ENCODE results near the gene CFAP299.

DNA sequence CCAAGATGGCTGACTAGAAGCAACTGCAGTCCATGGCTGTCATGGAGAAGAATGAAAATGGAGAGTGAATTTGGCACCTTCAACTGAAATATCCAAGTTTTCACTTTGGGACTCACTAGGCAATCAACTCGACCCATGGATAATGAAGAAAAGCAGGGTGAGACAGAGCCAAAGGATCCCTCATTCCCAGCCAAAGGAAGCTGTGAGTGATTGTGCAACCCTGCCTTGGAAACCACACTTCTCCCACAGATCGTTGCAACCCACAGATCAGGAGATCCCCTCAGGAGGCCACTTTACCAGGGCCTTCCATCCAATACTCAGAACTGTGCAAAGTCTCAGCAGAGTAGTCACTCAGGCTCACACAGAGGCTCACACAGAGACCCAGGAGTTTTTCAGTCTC lies 4.5 kb downstream of the CFAP299 start:
- TF ChIP-seq, protein P1, sequence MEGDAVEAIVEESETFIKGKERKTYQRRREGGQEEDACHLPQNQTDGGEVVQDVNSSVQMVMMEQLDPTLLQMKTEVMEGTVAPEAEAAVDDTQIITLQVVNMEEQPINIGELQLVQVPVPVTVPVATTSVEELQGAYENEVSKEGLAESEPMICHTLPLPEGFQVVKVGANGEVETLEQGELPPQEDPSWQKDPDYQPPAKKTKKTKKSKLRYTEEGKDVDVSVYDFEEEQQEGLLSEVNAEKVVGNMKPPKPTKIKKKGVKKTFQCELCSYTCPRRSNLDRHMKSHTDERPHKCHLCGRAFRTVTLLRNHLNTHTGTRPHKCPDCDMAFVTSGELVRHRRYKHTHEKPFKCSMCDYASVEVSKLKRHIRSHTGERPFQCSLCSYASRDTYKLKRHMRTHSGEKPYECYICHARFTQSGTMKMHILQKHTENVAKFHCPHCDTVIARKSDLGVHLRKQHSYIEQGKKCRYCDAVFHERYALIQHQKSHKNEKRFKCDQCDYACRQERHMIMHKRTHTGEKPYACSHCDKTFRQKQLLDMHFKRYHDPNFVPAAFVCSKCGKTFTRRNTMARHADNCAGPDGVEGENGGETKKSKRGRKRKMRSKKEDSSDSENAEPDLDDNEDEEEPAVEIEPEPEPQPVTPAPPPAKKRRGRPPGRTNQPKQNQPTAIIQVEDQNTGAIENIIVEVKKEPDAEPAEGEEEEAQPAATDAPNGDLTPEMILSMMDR (conservative IDR thresholded peaks at IDR 0.05; ENCODE audit: low read length): no peak
- TF ChIP-seq EZH2phosphoT487 (IDR thresholded peaks at IDR 0.05; ENCODE audit: borderline replicate concordance, low read depth, low read length): no peak
